Measurements from ENCODE around the gene GLI1. TPM values are rescaled to one million over a fixed set of nuclear protein-coding genes. Genes with fewer than 3 reads are reported as not detected.
"Not testable (repeated sequence)": the region's sequence is repeated elsewhere in the genome, so short reads cannot be mapped to it uniquely, and the experiment has no call there.

The GLI1 gene
- total RNA-seq, 1 experiment from 2014 or later: 9.7 TPM

GRCh38 chr12:57517187-57517586, 57.6 kb downstream of the GLI1 start:
- H3K36me3 ChIP-seq (replicated peaks; ENCODE audit: control insufficient read depth, insufficient read depth, low read length): peaks cover 49% of the 10 kb centered on the region
- DNase-seq: no peak
- H3K4me3 ChIP-seq (ENCODE audit: insufficient read depth, low read depth, low read length): no peak overlapping the region
- H3K27me3 ChIP-seq (ENCODE audit: control insufficient read depth, insufficient read depth, low read length): no peaks in the 10 kb centered on the region

- H3K36me3 ChIP-seq (replicated peaks; ENCODE audit: control insufficient read depth, insufficient read depth, low read length): peaks cover 43% of the 10 kb centered on the region
- not testable (repeated sequence) for H3K27me3 ChIP-seq (ENCODE audit: control insufficient read depth, insufficient read depth, low read length); H3K4me3 ChIP-seq (ENCODE audit: insufficient read depth, low read depth, low read length); DNase-seq
Observed at GRCh38 chr12:57517718-57518117, 58.1 kb downstream of the GLI1 start.

GRCh38 chr12:57518176-57518919, 58.8 kb downstream of the GLI1 start:
- DNase-seq: no peak
- Histone ChIP-seq H3K4me3 (ENCODE audit: insufficient read depth, low read depth, low read length) (no peak overlapping the region), H3K36me3 (replicated peaks; ENCODE audit: control insufficient read depth, insufficient read depth, low read length) (peaks cover 38% of the 10 kb centered on the region), H3K27me3 (ENCODE audit: control insufficient read depth, insufficient read depth, low read length) (no peaks in the 10 kb centered on the region)

- peak; percentile 37 for DNase-seq
- Histone ChIP-seq H3K36me3 (replicated peaks; ENCODE audit: control insufficient read depth, insufficient read depth, low read length) (peaks cover 38% of the 10 kb centered on the region), H3K4me3 (ENCODE audit: insufficient read depth, low read depth, low read length) (peak overlapping the region; percentile 83), H3K27me3 (ENCODE audit: control insufficient read depth, insufficient read depth, low read length) (no peaks in the 10 kb centered on the region)
Observed at GRCh38 chr12:57518920-57519795, 59.6 kb downstream of the GLI1 start.

GRCh38 chr12:57519796-57520052, 60.1 kb downstream of the GLI1 start:
- Histone ChIP-seq H3K36me3 (replicated peaks; ENCODE audit: control insufficient read depth, insufficient read depth, low read length) (peaks cover 37% of the 10 kb centered on the region), H3K27me3 (ENCODE audit: control insufficient read depth, insufficient read depth, low read length) (no peaks in the 10 kb centered on the region), H3K4me3 (ENCODE audit: insufficient read depth, low read depth, low read length) (peak overlapping the region; percentile 83)
- DNase-seq: no peak

- Histone ChIP-seq H3K36me3 (replicated peaks; ENCODE audit: control insufficient read depth, insufficient read depth, low read length) (peaks cover 32% of the 10 kb centered on the region), H3K27me3 (ENCODE audit: control insufficient read depth, insufficient read depth, low read length) (no peaks in the 10 kb centered on the region), H3K4me3 (ENCODE audit: insufficient read depth, low read depth, low read length) (peak within 1 kb of the TSS; percentile 83)
- peak; percentile 97 for DNase-seq
Observed at GRCh38 chr12:57520053-57520818, 60.7 kb downstream of the GLI1 start, which contains the start of gene DDIT3. Gene DDIT3 (minus strand): TSS chr12:57520514. CDS start chr12:57517406, 3,108 bp downstream.

- no peaks in the 10 kb centered on the region for H3K27me3 ChIP-seq (ENCODE audit: control insufficient read depth, insufficient read depth, low read length)
- DNase-seq: peak; percentile 49
- H3K36me3 ChIP-seq (replicated peaks; ENCODE audit: control insufficient read depth, insufficient read depth, low read length): peaks cover 20% of the 10 kb centered on the region
- peak overlapping the region; percentile 52; the same call in 1 of the 2 replicates for H3K4me3 ChIP-seq (ENCODE audit: insufficient read depth, low read depth, low read length)
Observed at GRCh38 chr12:57521525-57522010, 62.0 kb downstream of the GLI1 start.

Other genes with a start within 250 kb of the GLI1 start
- 0.74 and 2.2 TPM in 2 replicates for gene NXPH4, start 243.0 kb upstream of the GLI1 start, total RNA-seq (2014; rRNA removed; shearing (Covaris generic))
- 355 and 399 TPM in 2 replicates for gene SHMT2, start 230.1 kb upstream of the GLI1 start, total RNA-seq (2014; rRNA removed; shearing (Covaris generic))
- 0.90 and 1.6 TPM in 2 replicates for gene STAC3, start 208.6 kb upstream of the GLI1 start, total RNA-seq (2014; rRNA removed; shearing (Covaris generic))
- 26.5 and 34.0 TPM in 2 replicates for gene R3HDM2, start 28.7 kb upstream of the GLI1 start, total RNA-seq (2014; rRNA removed; shearing (Covaris generic))
- not detected in 2 replicates for gene INHBC, start 25.0 kb upstream of the GLI1 start, total RNA-seq (2014; rRNA removed; shearing (Covaris generic))
- gene INHBE, start 4.5 kb upstream of the GLI1 start, total RNA-seq (2014; rRNA removed; shearing (Covaris generic)): 9.6 and 10.4 TPM in 2 replicates
- 2.6 and 6.3 TPM in 2 replicates for gene ARHGAP9, start 20.1 kb downstream of the GLI1 start, total RNA-seq (2014; rRNA removed; shearing (Covaris generic))
- 223 and 297 TPM in 2 replicates for gene MARS1, start 28.3 kb downstream of the GLI1 start, total RNA-seq (2014; rRNA removed; shearing (Covaris generic))
- gene DDIT3, start 60.7 kb downstream of the GLI1 start, total RNA-seq (2014; rRNA removed; shearing (Covaris generic)): 7.1 and 8.3 TPM in 2 replicates
- 3.8 and 4.2 TPM in 2 replicates for gene MBD6, start 63.0 kb downstream of the GLI1 start, total RNA-seq (2014; rRNA removed; shearing (Covaris generic))
- 98.2 and 125 TPM in 2 replicates for gene DCTN2, start 87.4 kb downstream of the GLI1 start, total RNA-seq (2014; rRNA removed; shearing (Covaris generic))
- gene KIF5A, start 90.3 kb downstream of the GLI1 start, total RNA-seq (2014; rRNA removed; shearing (Covaris generic)): 1.0 and 1.3 TPM in 2 replicates
- 26.0 and 26.3 TPM in 2 replicates for gene PIP4K2C, start 131.4 kb downstream of the GLI1 start, total RNA-seq (2014; rRNA removed; shearing (Covaris generic))
- 42.9 and 52.9 TPM in 2 replicates for gene DTX3, start 145.0 kb downstream of the GLI1 start, total RNA-seq (2014; rRNA removed; shearing (Covaris generic))
- gene ARHGEF25, start 151.7 kb downstream of the GLI1 start, total RNA-seq (2014; rRNA removed; shearing (Covaris generic)): 8.7 and 19.8 TPM in 2 replicates
- 0.59 and 0.70 TPM in 2 replicates for gene B4GALNT1, start 173.4 kb downstream of the GLI1 start, total RNA-seq (2014; rRNA removed; shearing (Covaris generic))
- 65.5 and 74.1 TPM in 2 replicates for gene OS9, start 234.3 kb downstream of the GLI1 start, total RNA-seq (2014; rRNA removed; shearing (Covaris generic))

Data from H7 (cell line).